Left lung (tissue), 10 donors: ENCODE results near the gene VBP1. TPM values are rescaled to one million over a fixed set of nuclear protein-coding genes. Genes with fewer than 3 reads are reported as not detected.
"Not testable (repeated sequence)": the region's sequence is repeated elsewhere in the genome, so short reads cannot be mapped to it uniquely, and the experiment has no call there.

Experiments
- ATAC-seq: fragments of 200-7000 bp; cut with Tn5 transposase; one replicate; pipeline ENCODE4 v1.9.1; 2020; ENCODE audit warnings: moderate library complexity
- DNase-seq, 4 donors: peaks; one replicate each; pipeline ENCODE4 v3.0.0-alpha.2; 2013 to 2020
- H3K27ac ChIP-seq, 2 donors: fragments of 200-600 bp; sonication (generic) in 1 of 2; one replicate each; pipeline versions ENCODE4 v1.5.0 to v1.8.0; 2020 to 2021
- H3K27me3 ChIP-seq, 2 donors: fragments of 200-600 bp; sonication (generic) in 1 of 2; one replicate each; pipeline versions ENCODE4 v1.5.0 to v1.8.0; 2020 to 2021
- H3K36me3 ChIP-seq, 2 donors: fragments of 200-600 bp; sonication (generic) in 1 of 2; one replicate each; pipeline versions ENCODE4 v1.5.0 to v1.8.0; 2020 to 2021
- H3K4me1 ChIP-seq, 2 donors: fragments of 200-600 bp; one replicate each; pipeline ENCODE4 v1.8.0; 2021
- H3K4me3 ChIP-seq, 2 donors: fragments of 200-600 bp; sonication (generic) in 1 of 2; one replicate each; pipeline versions ENCODE4 v1.5.0 to v1.8.0; 2020 to 2021; ENCODE audit warnings: mild to moderate bottlenecking in 1 of 2
- H3K9me3 ChIP-seq, 2 donors: fragments of 200-600 bp; sonication (generic) in 1 of 2; one replicate each; pipeline versions ENCODE4 v1.5.0 to v1.8.0; 2020 to 2021
- intact Hi-C, 2 donors: fragments of 100-400 bp; cut with DNase I; formaldehyde crosslinking; loops; one replicate each; pipeline versions ENCODE4 v1.11.2 to v1.14.2; 2022
- polyA plus RNA-seq, 6 donors: library from polyadenylated mRNA; unstranded; fragments of 120-200 nt; gene quantifications; one replicate each; pipeline ENCODE4 v1.2.1, GENCODE V29; 2013; ENCODE audit not compliant: insufficient read length in 6 of 6
- total RNA-seq, 2 donors: library from RNA; stranded (reverse); fragmentation: NEBNext Ultra II Directional; extraction: Animal tissue kit (Norgen Biotek cat#: 25700); gene quantifications; one replicate each; pipeline ENCODE4 v1.2.1, GENCODE V29; 2021
- TF ChIP-seq, protein P1 (sequence below), 2 donors: fragments of 200-600 bp; sonication (generic) in 1 of 2; IDR thresholded peaks; one replicate each; pipeline versions ENCODE4 v1.5.0 to v1.8.0; 2021; ENCODE audit warnings: antibody characterized with exemption in 2 of 2
- donor health status: DM: no; HTN: yes; CAD: no.
- donor health status: DM: no; HTN: no; CAD: no.

VBP1 gene
- total and polyA plus RNA-seq, 8 donors = 40.3 to 73.8 (median 65.6) TPM

DNA sequence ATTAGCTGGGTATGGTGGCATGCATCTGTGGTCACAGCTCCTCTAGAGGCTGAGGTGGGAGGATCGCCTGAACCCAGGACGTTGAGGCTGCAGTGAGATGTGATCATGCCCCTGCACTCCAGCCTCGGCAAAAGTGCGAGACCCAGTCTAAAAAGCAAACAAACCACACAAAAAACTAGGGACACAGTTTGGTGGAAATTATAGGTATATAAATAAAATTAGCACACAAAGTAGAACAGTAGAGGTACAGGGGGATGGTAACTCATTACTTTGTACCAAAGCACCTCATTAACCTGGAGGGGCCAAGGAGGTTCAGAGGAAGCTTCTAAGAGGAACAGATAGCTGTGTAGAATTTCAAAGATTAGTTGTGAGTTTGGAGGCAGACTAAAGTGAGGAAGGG lies 5.1 kb downstream of the VBP1 start:
- H3K9me3 ChIP-seq = no peaks in the 10 kb centered on the region
- no peak overlapping the region for H3K27ac ChIP-seq
- ATAC-seq (no peak), DNase-seq (no peak)
- H3K4me3 ChIP-seq = no peak overlapping the region
- intact Hi-C loops = no loop called here
- TF ChIP-seq, protein P1, sequence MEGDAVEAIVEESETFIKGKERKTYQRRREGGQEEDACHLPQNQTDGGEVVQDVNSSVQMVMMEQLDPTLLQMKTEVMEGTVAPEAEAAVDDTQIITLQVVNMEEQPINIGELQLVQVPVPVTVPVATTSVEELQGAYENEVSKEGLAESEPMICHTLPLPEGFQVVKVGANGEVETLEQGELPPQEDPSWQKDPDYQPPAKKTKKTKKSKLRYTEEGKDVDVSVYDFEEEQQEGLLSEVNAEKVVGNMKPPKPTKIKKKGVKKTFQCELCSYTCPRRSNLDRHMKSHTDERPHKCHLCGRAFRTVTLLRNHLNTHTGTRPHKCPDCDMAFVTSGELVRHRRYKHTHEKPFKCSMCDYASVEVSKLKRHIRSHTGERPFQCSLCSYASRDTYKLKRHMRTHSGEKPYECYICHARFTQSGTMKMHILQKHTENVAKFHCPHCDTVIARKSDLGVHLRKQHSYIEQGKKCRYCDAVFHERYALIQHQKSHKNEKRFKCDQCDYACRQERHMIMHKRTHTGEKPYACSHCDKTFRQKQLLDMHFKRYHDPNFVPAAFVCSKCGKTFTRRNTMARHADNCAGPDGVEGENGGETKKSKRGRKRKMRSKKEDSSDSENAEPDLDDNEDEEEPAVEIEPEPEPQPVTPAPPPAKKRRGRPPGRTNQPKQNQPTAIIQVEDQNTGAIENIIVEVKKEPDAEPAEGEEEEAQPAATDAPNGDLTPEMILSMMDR (IDR thresholded peaks at IDR 0.05) = no peak
- no peaks in the 10 kb centered on the region for H3K27me3 ChIP-seq
- peaks cover 0 to 18% of the 10 kb centered on the region in 2 donors for H3K36me3 ChIP-seq
- peaks cover 0 to 11% of the 10 kb centered on the region in 2 donors for H3K4me1 ChIP-seq

DNA sequence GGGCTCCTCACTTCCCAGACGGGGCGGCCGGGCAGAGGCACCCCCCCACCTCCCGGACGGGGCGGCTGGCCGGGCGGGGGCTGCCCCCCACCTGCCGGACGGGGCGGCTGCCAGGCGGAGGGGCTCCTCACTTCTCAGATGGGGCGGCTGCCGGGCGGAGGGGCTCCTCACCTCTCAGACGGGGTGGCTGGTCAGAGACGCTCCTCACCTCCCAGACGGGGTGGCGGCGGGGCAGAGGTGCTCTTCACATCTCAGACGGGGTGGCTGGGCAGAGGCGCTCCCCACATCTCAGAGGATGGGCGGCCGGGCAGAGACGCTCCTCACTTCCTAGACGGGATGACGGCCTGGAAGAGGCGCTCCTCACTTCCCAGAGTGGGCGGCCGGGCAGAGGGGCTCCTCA lies 7.5 kb downstream of the VBP1 start:
- H3K9me3 ChIP-seq, H3K4me1 ChIP-seq, H3K27ac ChIP-seq, ATAC-seq, H3K4me3 ChIP-seq, H3K27me3 ChIP-seq, intact Hi-C loops: not testable (repeated sequence)
- H3K36me3 ChIP-seq = peaks cover 0 to 29% of the 10 kb centered on the region in 2 donors
- DNase-seq = peak in 1 of 4 donors; percentile 28

DNA sequence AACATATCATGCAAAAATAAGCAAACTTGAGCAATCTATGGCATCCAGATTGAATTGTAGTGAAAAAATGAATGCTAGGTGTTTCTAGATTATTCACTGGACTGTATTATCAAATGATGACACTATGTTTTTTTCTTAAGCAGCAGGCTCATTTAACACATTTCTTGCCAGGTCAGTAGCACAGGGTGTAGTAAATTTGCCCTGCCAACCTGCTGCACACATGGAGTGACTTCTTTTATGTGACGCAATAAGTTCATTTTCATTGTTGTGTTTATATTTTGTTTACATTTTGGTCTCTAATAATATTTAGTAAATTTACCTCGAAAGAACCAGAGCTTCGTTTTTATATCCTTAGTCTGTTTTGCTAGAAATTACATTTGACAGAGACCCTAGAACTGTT lies 9.5 kb downstream of the VBP1 start:
- no peak for DNase-seq
- Histone ChIP-seq H3K27ac (no peak overlapping the region), H3K9me3 (no peaks in the 10 kb centered on the region), H3K4me3 (no peak overlapping the region), H3K36me3 (peaks cover 0 to 41% of the 10 kb centered on the region in 2 donors), H3K27me3 (no peaks in the 10 kb centered on the region), H3K4me1 (no peaks in the 10 kb centered on the region)
- intact Hi-C loops = no loop called here
- no peak for ATAC-seq
- TF ChIP-seq, protein P1 (IDR thresholded peaks at IDR 0.05) = no peak

DNA sequence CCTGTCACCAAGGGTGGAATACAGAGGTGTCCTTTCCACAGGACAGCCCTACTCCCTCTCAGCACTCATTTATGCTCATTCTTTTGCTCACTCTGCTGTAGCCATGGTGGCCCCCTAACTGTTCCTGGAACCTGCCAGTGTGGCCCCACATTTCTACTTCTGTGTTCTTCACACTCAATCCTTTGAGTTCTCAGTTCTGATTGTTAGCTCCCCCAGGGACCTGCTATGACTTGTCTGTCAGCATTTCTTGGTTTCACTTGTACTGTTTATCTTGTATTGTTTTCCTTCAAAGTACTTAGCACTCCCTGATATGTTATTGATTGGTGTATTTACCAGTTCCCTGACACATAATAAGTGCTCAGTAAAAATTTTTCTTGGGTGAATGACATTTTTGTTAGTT lies 14.9 kb downstream of the VBP1 start:
- TF ChIP-seq, protein P1 (IDR thresholded peaks at IDR 0.05) = no peak
- no peak overlapping the region for H3K27ac ChIP-seq
- H3K9me3 ChIP-seq = no peaks in the 10 kb centered on the region
- intact Hi-C loops = no loop called here
- no peak overlapping the region for H3K4me3 ChIP-seq
- no peaks in the 10 kb centered on the region for H3K4me1 ChIP-seq
- no peaks in the 10 kb centered on the region for H3K27me3 ChIP-seq
- DNase-seq = no peak
- peaks cover 0 to 36% of the 10 kb centered on the region in 2 donors for H3K36me3 ChIP-seq
- ATAC-seq = no peak

DNA sequence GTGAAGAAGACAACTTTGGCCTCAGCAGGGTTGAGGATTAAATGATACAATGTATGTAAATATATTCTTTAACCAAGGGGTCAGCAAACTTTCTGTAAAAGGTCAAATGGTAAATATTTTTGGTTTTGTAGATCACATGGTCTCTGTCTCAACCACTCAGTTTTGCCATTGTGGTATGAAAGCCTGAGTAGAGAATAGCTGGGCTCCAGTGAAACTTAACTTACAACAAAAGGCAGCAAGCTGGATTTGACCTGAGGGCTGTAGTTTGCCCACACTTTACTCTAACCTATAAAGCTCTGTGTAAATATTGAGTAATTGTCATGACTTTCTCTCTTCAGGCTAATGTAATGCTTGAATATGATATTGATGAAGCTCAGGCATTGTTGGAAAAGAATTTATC lies 19.6 kb downstream of the VBP1 start:
- Histone ChIP-seq H3K36me3 (peaks cover 0 to 29% of the 10 kb centered on the region in 2 donors), H3K9me3 (no peaks in the 10 kb centered on the region), H3K27me3 (no peaks in the 10 kb centered on the region), H3K27ac (no peak overlapping the region), H3K4me1 (no peaks in the 10 kb centered on the region), H3K4me3 (no peak overlapping the region)
- DNase-seq = no peak
- TF ChIP-seq, protein P1 (IDR thresholded peaks at IDR 0.05) = no peak
- no peak for ATAC-seq
- intact Hi-C loops = no loop called here

DNA sequence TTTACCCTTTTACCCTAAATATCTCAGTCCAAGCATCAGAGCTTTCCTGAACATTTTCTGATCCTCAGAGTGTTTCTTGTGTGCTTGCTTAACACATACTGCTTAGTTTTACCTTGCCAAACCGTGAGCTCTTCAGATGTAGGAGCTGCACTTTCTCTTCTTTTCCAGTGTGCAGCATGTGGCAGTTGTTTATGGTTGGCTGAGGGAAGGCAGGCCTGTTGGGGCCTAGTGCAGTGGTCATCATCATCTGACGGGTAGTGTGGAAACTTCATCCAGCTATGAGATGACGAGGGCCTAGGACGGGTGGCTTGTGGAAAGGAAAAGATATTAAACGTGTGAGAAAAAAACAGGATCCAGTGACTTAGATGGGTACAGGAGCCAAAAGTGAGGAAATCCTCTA lies 21.5 kb downstream of the VBP1 start:
- peaks cover 0 to 25% of the 10 kb centered on the region in 2 donors for H3K36me3 ChIP-seq
- H3K4me1 ChIP-seq = no peaks in the 10 kb centered on the region
- TF ChIP-seq, protein P1 (IDR thresholded peaks at IDR 0.05) = no peak
- ATAC-seq = no peak
- intact Hi-C loops = no loop called here
- H3K4me3 ChIP-seq = no peak overlapping the region
- DNase-seq = no peak
- no peaks in the 10 kb centered on the region for H3K9me3 ChIP-seq
- H3K27me3 ChIP-seq = no peaks in the 10 kb centered on the region
- H3K27ac ChIP-seq = no peak overlapping the region
